Tibial nerve (tissue), 4 donors: ENCODE data around the gene GSK3B. TPM values are rescaled to one million over a fixed set of nuclear protein-coding genes. Genes with fewer than 3 reads are reported as not detected.

ENCODE experiments used
- DNase-seq, 2 donors: peaks; one replicate each; pipeline ENCODE4 v3.0.0-alpha.2; 2019; ENCODE audit warnings: low spot score in 2 of 2
- H3K27ac ChIP-seq, 4 donors: fragments of 200-600 bp; sonication (generic) in 3 of 4; one replicate each; pipeline ENCODE4 v1.5.1; 2017 to 2019; ENCODE audit warnings: mild to moderate bottlenecking in 1 of 4
- H3K27me3 ChIP-seq, 2 donors: fragments of 200-600 bp; sonication (generic) in 1 of 2; one replicate each; pipeline versions ENCODE4 v1.5.1 to v1.6.0; 2017 to 2019
- H3K36me3 ChIP-seq, 3 donors: fragments of 200-600 bp; sonication (generic); one replicate each; pipeline ENCODE4 v1.5.1; 2018 to 2019
- H3K4me1 ChIP-seq, 4 donors: fragments of 200-600 bp; sonication (generic) in 3 of 4; one replicate each; pipeline ENCODE4 v1.5.1; 2017 to 2019
- H3K4me3 ChIP-seq, 4 donors: fragments of 200-600 bp; sonication (generic) in 3 of 4; one replicate each; pipeline ENCODE4 v1.5.1; 2017 to 2019; ENCODE audit warnings: mild to moderate bottlenecking in 1 of 4, moderate library complexity in 1 of 4
- H3K9me3 ChIP-seq, 4 donors: fragments of 200-600 bp; sonication (generic) in 3 of 4; one replicate each; pipeline ENCODE4 v1.5.1; 2017 to 2019
- CTCF ChIP-seq, 5 experiments: fragments of 200-600 bp in 3 of 5; fragments of 450-650 bp in 2 of 5; sonication (generic) in 3 of 5; IDR thresholded peaks; one replicate each; pipeline ENCODE4 v1.5.1; 2016 to 2019; ENCODE audit warnings: antibody characterized with exemption in 5 of 5, mild to moderate bottlenecking in 3 of 5, moderate library complexity in 2 of 5
- EP300 ChIP-seq, 2 donors: sonication (generic); formaldehyde crosslinking; IDR thresholded peaks; one replicate each; pipeline ENCODE4 v1.6.1; 2017; ENCODE audit warnings: antibody characterized with exemption in 2 of 2, mild to moderate bottlenecking in 1 of 2
- POLR2A ChIP-seq, 2 donors: fragments of 450-650 bp; IDR thresholded peaks; one replicate each; pipeline ENCODE4 v1.6.1; 2017; ENCODE audit warnings: antibody characterized with exemption in 2 of 2, mild to moderate bottlenecking in 2 of 2, moderate library complexity in 2 of 2
- WGBS, 2 donors: methylation state at CpG; one replicate each; pipeline ENCODE4 v1.1.5; 2018; 5-methylcytosine and 5-hydroxymethylcytosine counted together
- total RNA-seq, 4 donors: library from RNA; depleted of rRNA; stranded (reverse); fragments of >200 nt; gene quantifications; one replicate each; pipeline ENCODE4 v1.1.0, GENCODE V29; 2016

The GSK3B gene
- total RNA-seq, 4 donors from 2014 or later, result 22.6 to 39.3 (median 28.5) TPM

GRCh38 chr3:119783883-119784282, 310.4 kb downstream of the GSK3B start:
- no peak for DNase-seq
- H3K36me3 ChIP-seq, result no peaks in the 10 kb centered on the region
- 64 to 74% methylated on average over 7 of the region's 7 CpGs for WGBS, 2 donors
- H3K27me3 ChIP-seq, result no peaks in the 10 kb centered on the region
- no peaks in the 10 kb centered on the region for H3K4me1 ChIP-seq
- no peak for TF ChIP-seq CTCF (IDR thresholded peaks at IDR 0.05)
- peak in 1 of 2 donors; percentile 28 for TF ChIP-seq EP300 (IDR thresholded peaks at IDR 0.05)
- no peak for TF ChIP-seq POLR2A (IDR thresholded peaks at IDR 0.05)
- H3K4me3 ChIP-seq, result no peak overlapping the region
- H3K27ac ChIP-seq, result no peak overlapping the region
- no peaks in the 10 kb centered on the region for H3K9me3 ChIP-seq

- no peaks in the 10 kb centered on the region for H3K4me1 ChIP-seq
- no peaks in the 10 kb centered on the region for H3K9me3 ChIP-seq
- WGBS, 2 donors, result 78 to 84% methylated on average over 2 of the region's 2 CpGs
- no peak for DNase-seq
- H3K4me3 ChIP-seq, result no peak overlapping the region
- H3K36me3 ChIP-seq, result no peaks in the 10 kb centered on the region
- TF ChIP-seq CTCF (IDR thresholded peaks at IDR 0.05) (no peak), POLR2A (IDR thresholded peaks at IDR 0.05) (no peak), EP300 (IDR thresholded peaks at IDR 0.05) (no peak)
- no peak overlapping the region for H3K27ac ChIP-seq
- H3K27me3 ChIP-seq, result no peaks in the 10 kb centered on the region
Measured at GRCh38 chr3:119783255-119783654, 311.0 kb downstream of the GSK3B start.

GRCh38 chr3:119782460-119782859, 311.8 kb downstream of the GSK3B start:
- WGBS, 2 donors, result 91 to 100% methylated on average over 1 of the region's 1 CpG
- Histone ChIP-seq H3K27ac (peak overlapping the region in 1 of 4 donors; percentile 44), H3K9me3 (no peaks in the 10 kb centered on the region), H3K27me3 (no peaks in the 10 kb centered on the region), H3K4me3 (peak overlapping the region in 1 of 4 donors; percentile 1), H3K36me3 (no peaks in the 10 kb centered on the region), H3K4me1 (no peaks in the 10 kb centered on the region)
- no peak for DNase-seq
- TF ChIP-seq EP300 (IDR thresholded peaks at IDR 0.05) (no peak), CTCF (IDR thresholded peaks at IDR 0.05) (no peak), POLR2A (IDR thresholded peaks at IDR 0.05) (no peak)

GRCh38 chr3:119781330-119782198, 312.7 kb downstream of the GSK3B start, which contains the start of gene NR1I2:
TSS of gene NR1I2 (plus strand) at chr3:119782101.
- 83% methylated on average over 10 of the region's 10 CpGs for WGBS, 2 donors
- H3K36me3 ChIP-seq, result no peaks in the 10 kb centered on the region
- no peak for DNase-seq
- TF ChIP-seq POLR2A (IDR thresholded peaks at IDR 0.05) (no peak), EP300 (IDR thresholded peaks at IDR 0.05) (no peak), CTCF (IDR thresholded peaks at IDR 0.05) (no peak)
- peak within 1 kb of the TSS in 1 of 4 donors; percentile 44 for H3K27ac ChIP-seq
- H3K4me3 ChIP-seq, result peak within 1 kb of the TSS in 1 of 4 donors; percentile 1
- no peaks in the 10 kb centered on the region for H3K27me3 ChIP-seq
- peaks cover 0 to 2% (median 0%) of the 10 kb centered on the region in 4 donors for H3K9me3 ChIP-seq
- no peaks in the 10 kb centered on the region for H3K4me1 ChIP-seq

GRCh38 chr3:119779731-119780383, 314.4 kb downstream of the GSK3B start:
- WGBS, 2 donors, result 62 to 67% methylated on average over 2 of the region's 2 CpGs
- no peak for TF ChIP-seq EP300 (IDR thresholded peaks at IDR 0.05)
- TF ChIP-seq CTCF (IDR thresholded peaks at IDR 0.05), result no peak
- no peak for TF ChIP-seq POLR2A (IDR thresholded peaks at IDR 0.05)

More at GRCh38 chr3:119779731-119780383, 314.4 kb downstream of the GSK3B start:
- H3K9me3 ChIP-seq, result peaks cover 0 to 6% (median 0%) of the 10 kb centered on the region in 4 donors
- H3K36me3 ChIP-seq, result no peaks in the 10 kb centered on the region
- H3K27me3 ChIP-seq, result no peaks in the 10 kb centered on the region
- H3K4me1 ChIP-seq, result no peaks in the 10 kb centered on the region
- H3K4me3 ChIP-seq, result no peak overlapping the region
- no peak for DNase-seq
- no peak overlapping the region for H3K27ac ChIP-seq
